Dedifferentiated amniotic fluid mesenchymal stem cell (primary cell): Measurements from ENCODE around the gene RUNX2.

ENCODE experiments used
- DNase-seq: peaks from one replicate; pipeline ENCODE4 v3.0.0-alpha.2; 2016; ENCODE audit errors: extremely low spot score

RUNX2 gene

DNA sequence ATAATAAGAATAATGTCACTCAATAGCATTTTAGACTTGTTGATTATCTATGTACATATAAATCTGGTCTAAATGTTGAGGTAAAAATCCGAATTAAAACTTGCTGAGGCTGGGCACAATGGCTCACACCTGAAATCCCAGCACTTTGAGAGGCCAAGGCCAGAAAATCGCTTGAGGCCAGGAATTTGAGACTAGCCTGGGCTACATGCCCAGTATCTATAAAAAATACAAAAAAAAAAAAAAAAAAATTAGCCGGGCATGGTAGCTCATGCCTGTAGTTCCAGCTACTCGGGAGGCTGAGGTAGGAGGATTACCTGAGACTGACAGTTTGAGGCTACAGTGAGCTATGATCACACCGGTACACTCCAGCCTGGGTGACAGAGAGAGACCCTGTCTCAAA is 83.8 kb downstream of the RUNX2 start:
- DNase-seq = no peak

DNA sequence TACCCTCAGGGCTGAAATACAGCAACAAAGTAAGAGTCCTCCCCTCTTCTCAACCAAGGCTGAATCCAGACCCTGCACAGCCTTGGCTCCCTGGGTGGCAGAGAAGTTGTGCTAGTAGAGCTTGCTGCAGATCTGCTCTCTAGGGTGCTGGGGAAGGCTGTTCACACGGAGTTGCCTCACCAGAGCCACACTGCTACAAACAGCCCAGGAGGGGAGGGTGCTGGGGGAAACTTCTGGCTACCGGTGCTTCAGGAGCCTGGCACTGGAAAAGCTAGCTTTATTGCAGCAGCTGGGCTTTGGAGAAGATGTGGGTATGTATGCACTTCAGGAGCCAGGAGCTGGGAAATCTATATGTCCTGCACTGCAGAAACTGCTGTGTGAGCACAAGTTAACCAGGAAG is 87.2 kb downstream of the RUNX2 start:
- no peak for DNase-seq

DNA sequence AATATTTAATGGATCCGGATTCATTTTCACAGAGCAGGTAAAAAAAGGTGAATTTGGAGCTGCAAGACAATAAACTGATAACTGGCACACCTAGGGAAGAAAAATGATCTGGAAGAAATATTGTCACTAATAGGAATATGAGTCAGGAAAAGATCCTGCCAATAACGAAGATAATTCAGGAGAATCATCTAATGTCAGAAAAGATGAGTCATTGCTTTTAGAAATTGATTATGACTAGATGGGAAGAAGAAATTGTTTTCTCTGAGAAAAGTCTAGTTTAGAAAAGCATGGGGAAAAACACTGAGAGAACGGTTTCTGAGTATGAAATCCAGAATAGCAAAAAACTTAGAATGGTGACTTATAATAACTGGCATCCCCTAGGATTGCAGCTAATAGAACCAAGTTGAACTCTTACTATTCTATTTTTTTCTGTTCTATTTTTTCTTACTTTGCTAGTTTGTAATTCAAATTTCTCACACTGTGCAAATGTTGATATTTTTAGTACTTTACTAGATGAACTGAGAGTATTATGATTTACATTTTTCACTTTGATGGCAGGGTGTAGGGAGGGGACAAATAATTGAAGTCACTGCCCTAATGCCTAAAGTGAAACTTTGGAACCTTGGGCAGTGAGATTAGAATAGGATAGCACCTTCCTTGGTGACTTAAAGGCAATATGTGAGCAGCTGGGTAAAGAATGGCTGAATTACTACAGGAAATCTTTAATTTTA is 87.8 kb downstream of the RUNX2 start:
- DNase-seq = no peak

GRCh38 chr6:45416700-45417099 is 88.6 kb downstream of the RUNX2 start:
- DNase-seq = no peak

DNA sequence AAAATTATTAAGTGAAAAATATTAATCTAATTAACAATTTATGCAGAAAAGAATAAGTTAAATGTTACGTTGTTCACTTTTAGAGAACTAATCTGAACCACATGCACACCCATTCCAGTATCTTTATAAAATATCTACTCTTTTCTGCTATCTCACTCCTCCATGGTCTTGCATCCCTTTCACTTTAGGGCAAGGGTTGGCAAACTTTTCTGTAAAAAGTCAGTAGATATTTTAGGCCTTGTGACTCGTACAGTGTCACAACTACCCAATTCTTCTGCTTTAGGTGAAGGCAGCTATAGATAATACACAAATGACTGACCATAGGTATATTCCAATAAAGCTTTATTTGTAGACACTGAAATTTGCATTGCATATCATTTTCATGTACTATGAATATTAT is 89.3 kb downstream of the RUNX2 start:
- no peak for DNase-seq

DNA sequence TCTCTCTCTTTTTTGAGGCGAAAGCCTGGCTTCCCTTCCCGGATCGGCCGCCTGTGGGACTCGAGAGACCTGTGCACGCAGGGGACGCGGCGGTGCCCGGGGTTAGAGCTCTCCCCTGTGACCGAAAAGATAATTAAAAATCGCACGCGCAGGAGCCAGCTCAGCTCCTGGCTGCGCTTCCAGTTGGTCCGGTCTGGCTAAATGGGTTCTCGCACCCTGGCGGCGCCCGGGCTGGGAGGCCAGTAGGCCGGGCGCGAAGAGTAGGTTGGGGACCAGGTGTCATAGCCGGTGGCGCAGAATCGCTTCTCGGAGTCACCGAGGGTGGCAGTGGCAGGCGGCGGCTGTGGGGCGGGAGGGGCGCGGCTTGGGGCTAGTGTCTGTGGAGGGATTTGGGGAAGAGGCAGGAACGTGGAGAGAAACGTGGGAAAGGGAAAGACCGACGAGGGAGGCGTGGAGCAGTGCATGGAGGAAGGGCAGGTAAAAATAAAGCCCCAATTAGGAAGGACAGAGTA is 91.5 kb downstream of the RUNX2 start:
- DNase-seq = no peak

DNA sequence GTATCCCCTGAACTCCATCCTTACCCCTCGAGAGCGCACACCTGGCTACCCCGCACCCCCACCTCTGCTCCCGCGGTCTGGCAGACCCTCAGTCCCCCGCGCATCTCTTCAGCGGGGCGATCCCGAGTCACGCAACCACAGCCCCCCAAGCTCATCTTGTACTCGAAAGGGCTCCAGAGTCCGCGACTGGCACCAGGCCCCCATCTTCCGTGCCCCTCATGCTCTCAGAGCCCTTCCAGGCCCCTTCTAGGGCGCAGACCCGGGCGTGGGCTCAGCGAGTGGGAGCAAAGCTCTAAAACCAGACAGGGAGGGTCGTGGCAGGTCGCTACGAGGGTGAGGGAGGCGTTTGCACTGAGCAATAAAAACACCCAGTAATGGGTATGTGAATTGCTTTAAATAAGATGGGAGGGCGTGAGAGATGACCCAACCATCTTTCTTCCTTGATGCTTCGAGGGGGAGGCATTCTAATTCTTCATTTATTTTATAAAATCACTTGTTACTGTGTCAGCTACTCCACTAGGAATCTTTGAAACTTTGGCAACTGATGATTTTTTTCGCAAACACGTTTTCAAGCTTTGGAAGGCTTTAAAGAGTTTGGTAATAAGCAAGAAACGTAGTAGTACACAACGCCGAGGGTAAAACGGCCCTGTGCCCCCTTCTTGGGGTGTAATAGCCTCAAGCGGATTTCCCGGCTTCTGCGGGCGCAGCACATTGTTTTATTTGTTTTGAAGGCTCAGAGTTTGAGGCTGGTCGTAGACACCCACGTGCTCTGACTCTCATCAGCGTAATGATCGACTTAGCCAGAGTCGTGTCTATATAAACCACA is 92.2 kb downstream of the RUNX2 start:
- no peak for DNase-seq

- DNase-seq = no peak
These were observed 93.0 kb downstream of the RUNX2 start for GRCh38 chr6:45420909-45421708.

DNA sequence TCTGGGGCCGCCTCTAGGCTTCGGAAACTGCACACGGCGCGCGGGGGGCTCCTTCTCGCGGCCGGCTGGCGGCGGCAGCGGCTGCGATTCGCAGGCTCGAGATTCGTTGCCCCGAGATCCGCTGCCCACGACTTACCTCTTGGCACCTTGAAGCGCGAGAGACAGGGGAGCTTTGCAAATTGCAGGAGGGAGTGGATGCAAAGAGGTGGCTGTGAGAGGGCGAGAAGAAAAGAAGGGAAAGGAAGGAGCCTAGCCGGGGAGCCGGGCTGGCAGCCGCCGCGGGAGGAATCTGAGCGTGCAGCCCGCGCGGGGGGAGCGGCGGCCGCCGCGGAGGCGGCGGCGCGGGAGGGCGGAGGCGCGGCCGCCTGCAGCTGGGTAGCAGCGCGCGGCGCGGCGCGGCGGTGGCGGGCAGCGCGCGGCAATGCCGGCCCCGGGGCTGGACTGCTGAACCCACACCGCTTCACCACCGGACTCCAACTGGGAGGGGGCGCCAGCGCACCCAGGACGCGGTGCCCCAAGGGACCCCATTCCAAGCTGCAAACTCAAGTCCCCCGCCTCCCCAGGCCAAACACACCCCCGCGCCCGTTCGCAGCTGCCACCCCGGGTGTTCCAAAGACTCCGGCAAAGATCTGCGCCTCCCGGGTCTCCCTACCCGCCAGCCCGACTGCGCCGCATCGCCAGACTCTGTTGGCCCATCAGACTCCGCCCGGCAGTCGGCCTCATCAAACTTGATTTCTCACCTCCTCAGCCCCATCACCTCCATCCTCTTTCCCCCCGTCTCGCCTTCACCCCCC is 93.8 kb downstream of the RUNX2 start:
- peak; percentile 46 for DNase-seq

DNA sequence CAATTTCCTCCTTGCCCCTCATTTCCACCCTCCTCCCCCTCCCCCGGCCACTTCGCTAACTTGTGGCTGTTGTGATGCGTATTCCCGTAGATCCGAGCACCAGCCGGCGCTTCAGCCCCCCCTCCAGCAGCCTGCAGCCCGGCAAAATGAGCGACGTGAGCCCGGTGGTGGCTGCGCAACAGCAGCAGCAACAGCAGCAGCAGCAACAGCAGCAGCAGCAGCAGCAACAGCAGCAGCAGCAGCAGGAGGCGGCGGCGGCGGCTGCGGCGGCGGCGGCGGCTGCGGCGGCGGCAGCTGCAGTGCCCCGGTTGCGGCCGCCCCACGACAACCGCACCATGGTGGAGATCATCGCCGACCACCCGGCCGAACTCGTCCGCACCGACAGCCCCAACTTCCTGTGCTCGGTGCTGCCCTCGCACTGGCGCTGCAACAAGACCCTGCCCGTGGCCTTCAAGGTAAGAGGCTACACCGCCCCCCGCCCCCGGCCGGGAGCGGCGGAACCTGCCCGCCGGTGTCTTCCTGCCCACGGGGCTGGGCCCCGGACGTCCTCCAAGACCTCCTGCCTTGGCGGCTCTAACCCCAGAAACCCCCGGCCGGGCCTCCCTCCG is 94.5 kb downstream of the RUNX2 start:
- DNase-seq = peak; percentile 37

DNA sequence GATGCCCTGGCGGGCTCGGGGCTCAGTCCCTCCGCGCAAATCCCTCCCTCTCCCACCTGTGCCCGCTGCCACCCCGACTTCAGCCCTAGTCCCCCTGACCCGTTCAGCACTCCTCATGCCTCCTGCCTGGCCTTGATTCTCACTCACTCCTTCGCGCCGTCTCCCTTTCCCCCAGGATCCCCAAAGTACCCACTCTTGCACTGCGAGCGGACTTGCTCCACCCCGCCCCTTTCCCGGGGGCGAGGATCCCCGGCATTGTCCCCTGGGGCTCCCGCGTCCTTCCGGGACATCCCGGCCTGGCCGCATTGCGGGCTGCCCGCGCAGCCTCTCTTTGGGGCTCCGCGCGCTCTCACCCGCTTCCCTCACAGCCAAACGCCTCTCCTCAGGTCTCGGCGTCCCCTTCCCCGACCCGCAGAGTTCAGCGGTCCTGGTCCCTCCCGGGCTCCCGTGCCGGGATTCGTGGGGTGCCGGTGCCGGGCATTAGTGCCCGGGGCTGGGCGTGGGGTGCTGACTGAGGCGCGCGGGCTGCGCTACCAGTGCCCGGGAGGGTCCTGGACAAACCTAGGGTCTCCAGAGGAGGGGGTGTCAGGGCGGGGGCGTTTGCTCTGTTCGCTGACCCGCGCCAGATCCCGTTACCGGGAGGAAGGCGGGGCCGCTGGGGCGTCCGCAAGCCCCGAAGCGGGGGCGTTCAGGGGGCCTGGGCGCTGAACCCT is 95.1 kb downstream of the RUNX2 start:
- no peak for DNase-seq

DNA sequence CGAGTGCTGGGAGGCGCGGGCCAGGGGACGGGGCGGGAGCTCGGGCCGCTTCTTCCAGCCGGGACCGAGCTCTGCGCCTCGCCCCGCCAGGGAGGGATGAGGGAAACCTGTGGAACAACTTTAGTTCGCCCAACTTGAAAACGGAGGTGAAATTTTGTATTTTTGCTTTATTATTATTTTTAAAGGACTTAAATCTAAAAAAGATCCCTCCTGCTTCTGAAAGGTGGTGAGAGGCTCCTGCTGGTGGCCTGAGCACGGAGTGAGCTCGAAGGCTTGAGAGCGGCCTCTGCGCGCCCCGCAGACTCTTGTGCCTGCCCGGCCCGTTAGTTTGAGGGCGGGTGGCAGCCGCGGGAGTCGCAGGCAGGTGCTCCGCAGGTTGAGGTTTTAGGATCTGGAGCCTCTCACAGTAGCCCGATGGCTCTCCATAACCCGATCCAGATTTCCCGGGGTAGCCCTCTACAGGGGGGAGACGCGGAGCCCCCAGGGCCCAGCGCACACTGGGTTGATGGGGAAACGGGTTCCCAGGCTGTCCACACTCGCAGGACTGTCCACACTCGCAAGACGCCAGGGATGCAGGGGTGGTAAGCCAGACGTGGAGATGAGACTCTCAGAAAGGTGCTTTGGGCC is 95.8 kb downstream of the RUNX2 start:
- DNase-seq = no peak

DNA sequence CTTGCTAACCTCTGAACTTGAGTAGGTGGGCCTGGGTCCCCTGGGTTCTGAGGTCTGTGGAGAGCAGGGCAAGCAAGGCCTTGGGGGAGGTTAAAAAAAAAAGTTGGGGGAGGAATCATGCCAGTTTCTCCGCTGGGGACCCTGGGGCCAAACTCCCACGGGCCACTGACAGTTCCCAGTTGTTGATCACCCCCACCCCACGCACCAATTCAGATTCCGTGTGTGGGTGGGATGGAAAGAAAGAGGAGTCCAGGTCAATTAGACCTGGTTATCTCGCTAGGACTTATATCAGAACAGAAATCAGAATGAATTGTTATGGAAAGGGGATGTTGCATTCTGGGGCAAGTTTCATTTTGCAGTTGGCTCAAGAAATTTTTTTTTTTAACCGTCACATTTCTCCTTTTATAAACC is 96.3 kb downstream of the RUNX2 start:
- no peak for DNase-seq

DNA sequence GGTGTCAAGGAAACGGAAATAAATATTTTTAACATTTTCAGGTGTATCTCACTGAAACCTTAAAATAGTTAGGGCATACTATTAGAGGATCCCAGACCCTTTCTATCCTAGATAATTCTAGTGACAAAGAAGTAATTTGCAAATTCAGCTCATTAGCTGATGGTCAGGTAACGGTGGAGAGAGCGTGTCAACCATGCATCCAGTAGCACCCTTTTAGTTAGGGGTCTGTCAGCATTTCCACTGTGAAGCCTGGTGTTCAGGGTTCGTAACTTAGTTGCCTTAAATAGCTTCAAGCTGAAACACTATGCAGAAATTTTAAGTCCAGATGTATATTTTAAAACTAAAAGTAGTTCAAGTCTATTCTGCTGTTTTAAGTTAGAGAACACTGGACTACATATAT is 98.1 kb downstream of the RUNX2 start:
- DNase-seq = no peak

DNA sequence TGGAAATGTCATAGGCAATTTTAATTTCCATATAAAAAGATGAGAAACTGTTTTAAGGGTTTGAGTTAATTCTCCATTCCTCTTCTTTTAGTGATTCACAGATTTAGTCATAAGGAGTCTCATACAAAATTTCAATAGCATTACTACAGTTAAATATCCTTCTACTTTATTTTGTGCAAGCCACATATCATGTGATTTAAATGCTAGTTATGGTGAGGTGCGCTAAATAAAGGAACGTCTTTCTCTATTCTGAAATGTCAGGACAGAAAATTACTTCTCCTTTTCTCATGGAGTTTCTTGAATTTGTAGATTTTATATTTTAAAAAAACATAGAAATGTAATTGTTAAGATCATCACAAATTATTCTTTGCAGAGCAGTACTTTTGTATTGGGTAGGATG is 99.6 kb downstream of the RUNX2 start:
- no peak for DNase-seq

DNA sequence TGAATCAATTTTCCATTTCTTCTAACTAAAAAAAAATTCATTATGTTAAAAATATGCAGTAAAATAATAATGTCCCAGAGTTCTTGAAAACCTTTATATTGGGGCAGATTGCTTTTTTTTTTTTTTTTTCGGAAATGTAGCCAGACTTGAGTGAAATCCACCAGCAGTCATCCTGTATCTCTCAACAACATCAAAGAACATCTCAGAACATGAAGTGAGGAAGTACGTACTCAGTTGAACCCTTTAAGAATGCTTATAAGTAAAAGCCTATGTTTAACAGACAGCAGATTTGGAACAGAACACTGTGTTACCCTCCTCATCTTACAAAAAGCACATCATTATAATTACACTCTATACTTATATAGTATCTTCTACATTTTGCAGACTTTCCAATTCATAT is 100.6 kb downstream of the RUNX2 start:
- no peak for DNase-seq

GRCh38 chr6:45430590-45431202 is 102.6 kb downstream of the RUNX2 start:
- DNase-seq = no peak

DNA sequence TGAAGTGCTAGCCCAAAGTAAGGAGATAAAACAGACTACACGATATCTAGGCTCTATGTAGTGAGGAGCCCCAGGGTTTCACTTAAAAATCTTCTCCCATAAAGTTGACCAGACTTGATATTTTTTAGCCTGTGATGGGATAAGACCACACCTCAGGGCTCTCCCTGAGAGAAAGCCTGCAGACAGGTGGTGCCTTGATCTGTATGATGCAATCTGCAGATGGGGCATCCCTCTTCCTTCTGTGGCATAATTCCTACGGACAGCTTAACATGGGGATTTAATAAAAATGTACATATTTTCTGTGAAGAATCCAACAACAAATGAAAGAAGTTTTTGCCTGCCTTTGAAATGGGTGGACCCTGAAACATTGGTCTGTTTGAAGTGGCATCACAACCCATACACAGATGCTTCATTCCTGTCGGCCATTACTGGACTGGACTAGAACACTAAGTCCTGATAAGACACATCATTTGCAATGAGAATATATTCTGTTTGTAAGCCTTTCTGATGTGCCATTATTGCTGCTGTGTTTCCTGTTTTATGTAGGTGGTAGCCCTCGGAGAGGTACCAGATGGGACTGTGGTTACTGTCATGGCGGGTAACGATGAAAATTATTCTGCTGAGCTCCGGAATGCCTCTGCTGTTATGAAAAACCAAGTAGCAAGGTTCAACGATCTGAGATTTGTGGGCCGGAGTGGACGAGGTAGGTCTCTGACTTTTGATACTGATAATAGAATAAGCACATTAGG is 103.4 kb downstream of the RUNX2 start:
- no peak for DNase-seq

DNA sequence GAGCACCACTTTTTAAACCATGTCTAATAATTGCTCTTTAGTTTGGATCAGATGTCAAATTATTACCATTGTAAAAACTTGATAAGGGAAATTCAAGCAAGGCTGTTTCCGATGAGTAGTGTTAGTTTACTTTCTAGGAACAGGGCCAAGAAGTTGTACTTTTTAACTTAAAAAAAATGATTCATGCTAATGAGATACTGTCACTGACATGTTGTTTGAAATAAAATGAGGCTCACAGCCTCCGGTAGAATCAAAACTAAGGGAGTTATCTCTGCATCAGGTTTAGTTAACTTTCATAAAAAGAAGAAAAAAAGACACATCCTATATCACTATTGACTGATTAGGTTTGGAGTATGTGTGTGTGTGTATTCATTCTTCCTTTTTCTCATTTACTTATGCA is 104.8 kb downstream of the RUNX2 start:
- DNase-seq = no peak
